Karpas-422 (cell line): ENCODE results near the gene LEMD1. TPM values are rescaled to one million over a fixed set of nuclear protein-coding genes. Genes with fewer than 3 reads are reported as not detected.

Experiments used
- DNase-seq: peaks from one replicate; pipeline ENCODE4 v3.0.0-alpha.2; 2015
- H2AFZ ChIP-seq: fragments of 200-600 bp; sonication (generic); 2 replicates; pipeline ENCODE4 v1.6.1; 2014; ENCODE audit warnings: antibody characterized with exemption, low read length, mixed read lengths
- H3K27ac ChIP-seq: fragments of 200-600 bp; sonication (generic); 2 replicates; pipeline ENCODE4 v1.5.1; 2014; ENCODE audit warnings: mild to moderate bottlenecking, low read length, moderate library complexity
- H3K27me3 ChIP-seq: fragments of 200-600 bp; sonication (generic); 2 replicates; pipeline ENCODE4 v1.6.1; 2014; ENCODE audit warnings: low read length, mixed read lengths
- H3K36me3 ChIP-seq: fragments of 200-600 bp; sonication (generic); 2 replicates; pipeline ENCODE4 v1.6.1; 2014; ENCODE audit warnings: low read length, mixed read lengths; ENCODE audit not compliant: insufficient read depth
- H3K4me1 ChIP-seq: fragments of 200-600 bp; sonication (generic); 2 replicates; pipeline ENCODE4 v1.6.1; 2014; ENCODE audit warnings: mild to moderate bottlenecking, low read length, mixed read lengths
- H3K4me2 ChIP-seq: fragments of 200-600 bp; sonication (generic); 2 replicates; pipeline ENCODE4 v1.6.1; 2014; ENCODE audit warnings: low read length, low read depth, mild to moderate bottlenecking; ENCODE audit not compliant: poor library complexity, severe bottlenecking
- H3K4me3 ChIP-seq: fragments of 200-600 bp; sonication (generic); 2 replicates; pipeline ENCODE4 v1.5.1; 2014; ENCODE audit warnings: mild to moderate bottlenecking, antibody characterized with exemption, low read length, mixed read lengths
- H3K79me2 ChIP-seq: fragments of 200-600 bp; sonication (generic); 2 replicates; pipeline ENCODE4 v1.6.1; 2014; ENCODE audit warnings: mild to moderate bottlenecking, low read length, mixed read lengths
- H3K9ac ChIP-seq: fragments of 200-600 bp; sonication (generic); 2 replicates; pipeline ENCODE4 v1.6.0; 2014; ENCODE audit warnings: low read length
- H3K9me2 ChIP-seq: fragments of 200-600 bp; sonication (generic), shearing (Covaris generic); replicated peaks from 2 replicates; pipeline ENCODE4 v1.6.0; 2014; ENCODE audit warnings: mild to moderate bottlenecking, low read length, moderate library complexity; ENCODE audit not compliant: insufficient read depth
- H3K9me3 ChIP-seq: fragments of 300-700, 200-600 bp; sonication (generic); 2 replicates; pipeline ENCODE4 v1.6.1; 2014; ENCODE audit warnings: low read length, mixed read lengths
- H4K20me1 ChIP-seq: fragments of 200-600 bp; sonication (generic); 2 replicates; pipeline ENCODE4 v1.6.1; 2014; ENCODE audit warnings: mild to moderate bottlenecking, antibody characterized with exemption, low read length, low read depth; ENCODE audit not compliant: insufficient read depth
- total RNA-seq: library from RNA; depleted of rRNA; stranded (reverse); fragments of >200 nt; shearing (Covaris generic); gene quantifications from 2 replicates; pipeline ENCODE4 v1.2.3, GENCODE V29; 2014; ENCODE audit warnings: low replicate concordance

Gene LEMD1
- total RNA-seq, 1 experiment from 2014 or later, result not detected

- Histone ChIP-seq H3K79me2 (no peaks in the 10 kb centered on the region), H3K4me3 (no peak within 1 kb of the TSS), H3K27me3 (no peaks in the 10 kb centered on the region), H3K36me3 (no peaks in the 10 kb centered on the region), H3K4me2 (no peak within 1 kb of the TSS), H3K27ac (no peak within 1 kb of the TSS), H2AFZ (no peak within 1 kb of the TSS), H3K4me1 (no peaks in the 10 kb centered on the region), H3K9me3 (no peaks in the 10 kb centered on the region), H4K20me1 (no peaks in the 10 kb centered on the region), H3K9ac (no peak within 1 kb of the TSS), H3K9me2 (no peaks in the 10 kb centered on the region)
- no peak for DNase-seq
Observed at GRCh38 chr1:205455581-205456382, 33.9 kb upstream of the LEMD1 start, which contains the start of gene BLACAT1. TSS of gene BLACAT1 (minus strand) at chr1:205456045.

GRCh38 chr1:205454903-205455335, 33.1 kb upstream of the LEMD1 start:
- H3K4me1 ChIP-seq, result no peaks in the 10 kb centered on the region
- no peaks in the 10 kb centered on the region for H3K9me3 ChIP-seq
- H3K27ac ChIP-seq, result no peak overlapping the region
- H3K4me3 ChIP-seq, result no peak overlapping the region
- DNase-seq, result no peak
- H3K36me3 ChIP-seq, result no peaks in the 10 kb centered on the region
- no peaks in the 10 kb centered on the region for H3K27me3 ChIP-seq
- H4K20me1 ChIP-seq, result no peaks in the 10 kb centered on the region
- H3K9ac ChIP-seq, result no peak overlapping the region
- H3K79me2 ChIP-seq, result no peaks in the 10 kb centered on the region
- no peak overlapping the region for H2AFZ ChIP-seq
- H3K4me2 ChIP-seq, result no peak overlapping the region
- no peaks in the 10 kb centered on the region for H3K9me2 ChIP-seq

GRCh38 chr1:205453466-205453865, 31.6 kb upstream of the LEMD1 start:
- no peaks in the 10 kb centered on the region for H3K79me2 ChIP-seq
- no peak overlapping the region for H2AFZ ChIP-seq
- no peaks in the 10 kb centered on the region for H3K4me1 ChIP-seq
- H3K4me3 ChIP-seq, result no peak overlapping the region
- H3K27ac ChIP-seq, result no peak overlapping the region
- H3K27me3 ChIP-seq, result no peaks in the 10 kb centered on the region
- no peaks in the 10 kb centered on the region for H3K9me2 ChIP-seq
- no peak overlapping the region for H3K9ac ChIP-seq
- no peak overlapping the region for H3K4me2 ChIP-seq
- H3K9me3 ChIP-seq, result no peaks in the 10 kb centered on the region
- no peaks in the 10 kb centered on the region for H4K20me1 ChIP-seq
- no peaks in the 10 kb centered on the region for H3K36me3 ChIP-seq
- DNase-seq, result no peak

- Histone ChIP-seq H3K9me2 (no peaks in the 10 kb centered on the region), H3K27me3 (no peaks in the 10 kb centered on the region), H3K79me2 (no peaks in the 10 kb centered on the region), H3K4me2 (no peak overlapping the region), H3K36me3 (no peaks in the 10 kb centered on the region), H3K27ac (no peak overlapping the region), H3K4me1 (no peaks in the 10 kb centered on the region), H4K20me1 (no peaks in the 10 kb centered on the region), H2AFZ (no peak overlapping the region), H3K9me3 (no peaks in the 10 kb centered on the region), H3K9ac (no peak overlapping the region), H3K4me3 (no peak overlapping the region)
- no peak for DNase-seq
Observed at GRCh38 chr1:205452933-205453332, 31.1 kb upstream of the LEMD1 start.

GRCh38 chr1:205452364-205452763, 30.5 kb upstream of the LEMD1 start:
- Histone ChIP-seq H4K20me1 (no peaks in the 10 kb centered on the region), H3K79me2 (no peaks in the 10 kb centered on the region), H3K4me3 (no peak overlapping the region), H3K27ac (no peak overlapping the region), H3K4me2 (no peak overlapping the region), H3K36me3 (no peaks in the 10 kb centered on the region), H3K9ac (no peak overlapping the region), H3K27me3 (no peaks in the 10 kb centered on the region), H3K4me1 (no peaks in the 10 kb centered on the region), H2AFZ (no peak overlapping the region), H3K9me2 (no peaks in the 10 kb centered on the region), H3K9me3 (no peaks in the 10 kb centered on the region)
- no peak for DNase-seq

GRCh38 chr1:205451759-205452164, 29.9 kb upstream of the LEMD1 start:
- DNase-seq, result no peak
- Histone ChIP-seq H2AFZ (no peak overlapping the region), H3K27me3 (no peaks in the 10 kb centered on the region)

GRCh38 chr1:205451202-205451601, 29.3 kb upstream of the LEMD1 start:
- Histone ChIP-seq H3K27me3 (no peaks in the 10 kb centered on the region), H3K9me3 (no peaks in the 10 kb centered on the region), H3K79me2 (no peaks in the 10 kb centered on the region), H3K4me1 (no peaks in the 10 kb centered on the region), H3K4me3 (no peak overlapping the region), H2AFZ (no peak overlapping the region), H3K9me2 (no peaks in the 10 kb centered on the region), H4K20me1 (no peaks in the 10 kb centered on the region), H3K27ac (no peak overlapping the region), H3K4me2 (no peak overlapping the region), H3K9ac (no peak overlapping the region), H3K36me3 (no peaks in the 10 kb centered on the region)
- DNase-seq, result no peak

More at GRCh38 chr1:205451759-205452164, 29.9 kb upstream of the LEMD1 start:
- H3K79me2 ChIP-seq, result no peaks in the 10 kb centered on the region
- no peak overlapping the region for H3K9ac ChIP-seq
- no peaks in the 10 kb centered on the region for H3K9me3 ChIP-seq
- H3K4me1 ChIP-seq, result no peaks in the 10 kb centered on the region
- H3K36me3 ChIP-seq, result no peaks in the 10 kb centered on the region
- no peak overlapping the region for H3K27ac ChIP-seq
- H3K4me2 ChIP-seq, result no peak overlapping the region
- no peaks in the 10 kb centered on the region for H3K9me2 ChIP-seq
- H4K20me1 ChIP-seq, result no peaks in the 10 kb centered on the region
- no peak overlapping the region for H3K4me3 ChIP-seq

- no peaks in the 10 kb centered on the region for H3K36me3 ChIP-seq
- no peaks in the 10 kb centered on the region for H3K4me1 ChIP-seq
- H4K20me1 ChIP-seq, result no peaks in the 10 kb centered on the region
- H3K4me2 ChIP-seq, result no peak overlapping the region
- no peak overlapping the region for H2AFZ ChIP-seq
- no peaks in the 10 kb centered on the region for H3K79me2 ChIP-seq
- no peak overlapping the region for H3K9ac ChIP-seq
- no peaks in the 10 kb centered on the region for H3K9me2 ChIP-seq
- H3K9me3 ChIP-seq, result no peaks in the 10 kb centered on the region
- no peak for DNase-seq
- no peaks in the 10 kb centered on the region for H3K27me3 ChIP-seq
- no peak overlapping the region for H3K27ac ChIP-seq
- no peak overlapping the region for H3K4me3 ChIP-seq
Observed at GRCh38 chr1:205450448-205450847, 28.6 kb upstream of the LEMD1 start.
